HG03439 (cell line): Measurements from ENCODE around the gene APOL4.
"Not testable (repeated sequence)": the region's sequence is repeated elsewhere in the genome, so short reads cannot be mapped to it uniquely, and the experiment has no call there.

ENCODE experiments used
- ATAC-seq: cut with Tn5 transposase; IDR thresholded peaks from one replicate; pipeline ENCODE4 v1.9.1; 2021; ENCODE audit warnings: mild to moderate bottlenecking, moderate library complexity; ENCODE audit not compliant: unreplicated experiment

APOL4 gene

GRCh38 chr22:36232715-36233401, 31.2 kb upstream of the APOL4 start:
- ATAC-seq: no peak

GRCh38 chr22:36231051-36231450, 29.4 kb upstream of the APOL4 start:
- not testable (repeated sequence) for ATAC-seq

- ATAC-seq: not testable (repeated sequence)
These were observed 28.0 kb upstream of the APOL4 start for GRCh38 chr22:36229649-36230048.

GRCh38 chr22:36228944-36229343, 27.3 kb upstream of the APOL4 start:
- no peak for ATAC-seq

- not testable (repeated sequence) for ATAC-seq
These were observed 26.8 kb upstream of the APOL4 start for GRCh38 chr22:36228369-36228768.

- no peak for ATAC-seq
These were observed 26.2 kb upstream of the APOL4 start for GRCh38 chr22:36227806-36228205.

- ATAC-seq: no peak
These were observed 25.8 kb upstream of the APOL4 start for GRCh38 chr22:36227396-36227795.

- no peak for ATAC-seq
These were observed 24.6 kb upstream of the APOL4 start for GRCh38 chr22:36226189-36226588.

- no peak for ATAC-seq
These were observed 23.8 kb upstream of the APOL4 start for GRCh38 chr22:36225333-36225922.

- ATAC-seq: no peak
These were observed 22.6 kb upstream of the APOL4 start for GRCh38 chr22:36224245-36224644.

- no peak for ATAC-seq
These were observed 21.9 kb upstream of the APOL4 start for GRCh38 chr22:36223504-36223903.

- no peak for ATAC-seq
These were observed 21.4 kb upstream of the APOL4 start for GRCh38 chr22:36222887-36223450.

GRCh38 chr22:36221799-36222751, 20.5 kb upstream of the APOL4 start:
- ATAC-seq: no peak

- ATAC-seq: no peak
These were observed 18.9 kb upstream of the APOL4 start for GRCh38 chr22:36220451-36220921.

GRCh38 chr22:36218648-36219193, 17.1 kb upstream of the APOL4 start:
- no peak for ATAC-seq

- ATAC-seq: no peak
These were observed 14.4 kb upstream of the APOL4 start for GRCh38 chr22:36215981-36216380.

- no peak for ATAC-seq
These were observed 12.0 kb upstream of the APOL4 start for GRCh38 chr22:36213586-36213985.

GRCh38 chr22:36212901-36213300, 11.3 kb upstream of the APOL4 start:
- no peak for ATAC-seq

- ATAC-seq: no peak
These were observed 9.7 kb upstream of the APOL4 start for GRCh38 chr22:36211237-36211861.

- ATAC-seq: no peak
These were observed 8.6 kb upstream of the APOL4 start for GRCh38 chr22:36210224-36210623.
